Measurements from ENCODE around the gene ABCA13. TPM values are rescaled to one million over a fixed set of nuclear protein-coding genes. Genes with fewer than 3 reads are reported as not detected.

ABCA13 gene
- total and polyA plus RNA-seq, 2 of the 4 experiments (the other 2 are of a cell fraction): under 0.01 to 0.07 TPM

GRCh38 chr7:48126037-48126436 lies 45.2 kb upstream of the ABCA13 start:
- no peak overlapping the region for H3K18ac ChIP-seq (ENCODE audit: low read depth, low read length)
- no peak overlapping the region for H3K4me2 ChIP-seq (ENCODE audit: low read depth, low read length)
- H3K4me1 ChIP-seq (ENCODE audit: control insufficient read depth, insufficient read depth, low read length): no peaks in the 10 kb centered on the region; the same call in none of the 2 replicates
- H4K20me1 ChIP-seq (ENCODE audit: insufficient read depth, low read length): no peaks in the 10 kb centered on the region
- no peak overlapping the region for H4K5ac ChIP-seq (ENCODE audit: low read depth, low read length)
- H3K14ac ChIP-seq (replicated peaks; ENCODE audit: low read depth, low read length): no peak overlapping the region
- H3K4me3 ChIP-seq (ENCODE audit: insufficient read depth, low read depth, low read length): no peak overlapping the region
- no peak overlapping the region for H2AK9ac ChIP-seq (replicated peaks; ENCODE audit: low read depth, low read length, poor library complexity)
- H3K4ac ChIP-seq (ENCODE audit: low read depth, low read length): no peak overlapping the region
- no peaks in the 10 kb centered on the region for H3K79me1 ChIP-seq (ENCODE audit: low read depth in 1 of 2, low read length in 2 of 2)
- no peak overlapping the region for H2BK20ac ChIP-seq (ENCODE audit: low read depth, low read length)
- DNase-seq: no peak
- H2BK120ac ChIP-seq (ENCODE audit: low read depth, low read length): no peak overlapping the region
- 100% methylated on average over 1 of the region's 2 CpGs; no CpG with 5 or more reads in 1 of the 2 experiments for WGBS, 2 experiments (ENCODE audit: extremely low coverage in 2 of 2, insufficient read length in 1 of 2)
- no peaks in the 10 kb centered on the region for H3K9me3 ChIP-seq (ENCODE audit: control insufficient read depth, insufficient read depth, low read length)
- H3K9ac ChIP-seq (ENCODE audit: low read depth, low read length): no peak overlapping the region
- no peak for TF ChIP-seq NFE2L2 (IDR thresholded peaks at IDR 0.05; ENCODE audit: low read depth, low read length)
- TF ChIP-seq CHD1 (IDR thresholded peaks at IDR 0.05; ENCODE audit: low read depth, low read length): no peak
- no peak for TF ChIP-seq SMC3 (IDR thresholded peaks at IDR 0.05; ENCODE audit: low read depth, low read length)
- no peak for TF ChIP-seq MAFK (IDR thresholded peaks at IDR 0.05; ENCODE audit: low read depth, low read length)
- TF ChIP-seq USF2 (IDR thresholded peaks at IDR 0.05; ENCODE audit: low read depth, low read length): no peak
- no peak for TF ChIP-seq ELK1 (IDR thresholded peaks at IDR 0.05; ENCODE audit: borderline replicate concordance, low read depth, low read length)
- no peak for TF ChIP-seq CTCF (conservative IDR thresholded peaks at IDR 0.05; ENCODE audit: low read depth, low read length)
- TF ChIP-seq RAD21 (IDR thresholded peaks at IDR 0.05; ENCODE audit: low read length): no peak
- no peak overlapping the region for H3K27ac ChIP-seq (ENCODE audit: insufficient read depth, low read length)
- 0 out of 2 replicates have a peak, but pooled peaks cover under 1% of the 10 kb centered on the region for H3K9me1 ChIP-seq (ENCODE audit: insufficient read depth, low read length)
- no peaks in the 10 kb centered on the region for H3K36me3 ChIP-seq (ENCODE audit: control insufficient read depth, insufficient read depth, low read length)
- H2AK5ac ChIP-seq (ENCODE audit: low read depth, low read length): no peak overlapping the region
- no peak overlapping the region for H2BK15ac ChIP-seq (ENCODE audit: low read depth, low read length)
- in situ Hi-C loops (cut with MboI; ENCODE audit: low sequenced_read_pairs): no loop called here
- dilution Hi-C loops (cut with HindIII; ENCODE audit: low sequenced_read_pairs, unreplicated experiment): no loop called here
- no peak overlapping the region for H2AFZ ChIP-seq (replicated peaks; ENCODE audit: low read length, poor library complexity)
- intact Hi-C loops (cut with micrococcal nuclease): no loop called here
- ChIA-PET POLR2A (ENCODE audit: unreplicated experiment) (no interaction called here), CTCF (no interaction called here)
- no peak overlapping the region for H2BK5ac ChIP-seq (ENCODE audit: low read depth, low read length, poor library complexity, severe bottlenecking)
- no peak overlapping the region for H4K8ac ChIP-seq (ENCODE audit: low read depth in 2 of 2, low read length in 2 of 2)
- BruUV-seq (replicated peaks): no TSS peak
- H3K56ac ChIP-seq (ENCODE audit: extremely low read depth, insufficient read depth, low read length): no peak overlapping the region
- ATAC-seq (ENCODE audit: low read depth): no peak
- no peak overlapping the region for H3K23ac ChIP-seq (ENCODE audit: low read depth, low read length)
- H4K91ac ChIP-seq (ENCODE audit: insufficient read depth, low read depth, low read length): no peak overlapping the region
- H3K27me3 ChIP-seq (ENCODE audit: control insufficient read depth, insufficient read depth, low read length): peaks cover 1% of the 10 kb centered on the region; the same call in 1 of the 2 replicates
